ENCODE data around the gene NKAIN4.

DNA sequence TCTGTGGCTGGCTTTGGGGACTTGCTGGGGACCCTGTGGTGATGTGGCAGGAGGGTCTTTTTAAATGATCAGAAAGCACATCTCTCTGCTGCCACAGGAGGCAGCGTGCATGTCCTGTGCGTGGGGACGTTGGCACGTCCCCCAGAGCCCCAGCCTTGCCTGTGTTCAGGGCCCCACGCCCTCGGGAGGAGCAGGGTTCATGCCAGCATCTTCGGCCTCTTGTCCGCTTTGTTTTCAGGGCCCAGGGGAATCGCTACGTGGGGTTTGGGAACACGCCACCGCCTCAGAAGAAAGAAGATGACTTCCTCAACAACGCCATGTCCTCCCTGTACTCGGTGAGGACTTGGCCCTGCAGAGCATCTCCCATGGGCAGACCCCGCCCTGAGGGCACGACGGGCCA is 24.4 kb upstream of the NKAIN4 start:
- TF ChIP-seq, protein P1, sequence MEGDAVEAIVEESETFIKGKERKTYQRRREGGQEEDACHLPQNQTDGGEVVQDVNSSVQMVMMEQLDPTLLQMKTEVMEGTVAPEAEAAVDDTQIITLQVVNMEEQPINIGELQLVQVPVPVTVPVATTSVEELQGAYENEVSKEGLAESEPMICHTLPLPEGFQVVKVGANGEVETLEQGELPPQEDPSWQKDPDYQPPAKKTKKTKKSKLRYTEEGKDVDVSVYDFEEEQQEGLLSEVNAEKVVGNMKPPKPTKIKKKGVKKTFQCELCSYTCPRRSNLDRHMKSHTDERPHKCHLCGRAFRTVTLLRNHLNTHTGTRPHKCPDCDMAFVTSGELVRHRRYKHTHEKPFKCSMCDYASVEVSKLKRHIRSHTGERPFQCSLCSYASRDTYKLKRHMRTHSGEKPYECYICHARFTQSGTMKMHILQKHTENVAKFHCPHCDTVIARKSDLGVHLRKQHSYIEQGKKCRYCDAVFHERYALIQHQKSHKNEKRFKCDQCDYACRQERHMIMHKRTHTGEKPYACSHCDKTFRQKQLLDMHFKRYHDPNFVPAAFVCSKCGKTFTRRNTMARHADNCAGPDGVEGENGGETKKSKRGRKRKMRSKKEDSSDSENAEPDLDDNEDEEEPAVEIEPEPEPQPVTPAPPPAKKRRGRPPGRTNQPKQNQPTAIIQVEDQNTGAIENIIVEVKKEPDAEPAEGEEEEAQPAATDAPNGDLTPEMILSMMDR (conservative IDR thresholded peaks at IDR 0.05): no peak
- TF ChIP-seq ZFX (IDR thresholded peaks at IDR 0.05): no peak

Data from C4-2B (cell line).